H9 (cell line): ENCODE data around the gene BRICD5. TPM values are rescaled to one million over a fixed set of nuclear protein-coding genes. Genes with fewer than 3 reads are reported as not detected.

Experiments used
- DNase-seq: peaks from one replicate; pipeline ENCODE4 v3.0.0-alpha.2; 2017
- H2AFZ ChIP-seq: one replicate; pipeline ENCODE4 v1.6.1; 2013; ENCODE audit warnings: mild to moderate bottlenecking, low read length, control low read depth, moderate library complexity
- H2AK5ac ChIP-seq: 2 replicates; pipeline ENCODE4 v1.6.1; 2013; ENCODE audit warnings: low read length, control low read depth, mixed read lengths; ENCODE audit not compliant: insufficient read length
- H2BK120ac ChIP-seq: one replicate; pipeline ENCODE4 v1.6.1; 2013; ENCODE audit warnings: low read depth, mild to moderate bottlenecking, low read length, control low read depth, inconsistent platforms; ENCODE audit not compliant: poor library complexity, severe bottlenecking
- H2BK12ac ChIP-seq: 2 replicates; pipeline ENCODE4 v1.6.1; 2013; ENCODE audit warnings: low read length, control low read depth, mixed read lengths, low read depth; ENCODE audit not compliant: insufficient read length
- H2BK15ac ChIP-seq: 2 replicates; pipeline ENCODE4 v1.6.1; 2013; ENCODE audit warnings: low read depth, low read length, control low read depth
- H2BK20ac ChIP-seq: one replicate; pipeline ENCODE4 v1.6.1; 2013; ENCODE audit warnings: low read depth, mild to moderate bottlenecking, low read length, control low read depth, inconsistent platforms; ENCODE audit not compliant: poor library complexity, severe bottlenecking
- H2BK5ac ChIP-seq: 2 replicates; pipeline ENCODE4 v1.6.1; 2013; ENCODE audit warnings: low read length, control low read depth, mixed read lengths; ENCODE audit not compliant: insufficient read length
- H3K14ac ChIP-seq: 2 replicates; pipeline ENCODE4 v1.6.1; 2013; ENCODE audit warnings: low read length, control low read depth; ENCODE audit not compliant: insufficient read depth
- H3K18ac ChIP-seq: 2 replicates; pipeline ENCODE4 v1.6.1; 2013; ENCODE audit warnings: low read depth, mild to moderate bottlenecking, mixed read lengths, low read length, control low read depth; ENCODE audit not compliant: insufficient read length
- H3K23ac ChIP-seq: 2 replicates; pipeline ENCODE4 v1.6.1; 2013; ENCODE audit warnings: low read length, control low read depth, mixed read lengths, low read depth; ENCODE audit not compliant: insufficient read length
- H3K23me2 ChIP-seq: 2 replicates; pipeline ENCODE4 v1.6.1; 2013; ENCODE audit warnings: low read depth, mild to moderate bottlenecking, mixed read lengths, low read length, control low read depth; ENCODE audit not compliant: insufficient read length, poor library complexity, severe bottlenecking
- H3K27ac ChIP-seq: 2 replicates; pipeline ENCODE4 v1.5.1; 2013; ENCODE audit warnings: low read length, control low read depth, mixed read lengths, low read depth; ENCODE audit not compliant: insufficient read length
- H3K27me3 ChIP-seq: 2 replicates; pipeline ENCODE4 v1.6.1; 2013; ENCODE audit warnings: low read length, control low read depth, inconsistent platforms; ENCODE audit not compliant: insufficient read depth
- H3K4ac ChIP-seq: 2 replicates; pipeline ENCODE4 v1.6.1; 2013; ENCODE audit warnings: low read depth, mild to moderate bottlenecking, control low read depth, inconsistent platforms, low read length, moderate library complexity
- H3K4me1 ChIP-seq: 2 replicates; pipeline ENCODE4 v1.6.1; 2013; ENCODE audit warnings: low read length, control low read depth, inconsistent platforms; ENCODE audit not compliant: insufficient read depth
- H3K4me2 ChIP-seq: 2 replicates; pipeline ENCODE4 v1.6.1; 2013; ENCODE audit warnings: low read length, control low read depth, mixed read lengths; ENCODE audit not compliant: insufficient read length, insufficient read depth
- H3K56ac ChIP-seq: 2 replicates; pipeline ENCODE4 v1.6.1; 2013; ENCODE audit warnings: low read depth, mild to moderate bottlenecking, mixed read lengths, low read length, control low read depth; ENCODE audit not compliant: insufficient read length
- H3K79me1 ChIP-seq: 2 replicates; pipeline ENCODE4 v1.6.1; 2013; ENCODE audit warnings: low read depth, mild to moderate bottlenecking, moderate library complexity, low read length, control low read depth, inconsistent platforms; ENCODE audit not compliant: insufficient read depth, poor library complexity, severe bottlenecking
- H3K79me2 ChIP-seq: 2 replicates; pipeline ENCODE4 v1.6.1; 2013; ENCODE audit warnings: low read length, control low read depth, inconsistent platforms; ENCODE audit not compliant: insufficient read depth
- H3K9ac ChIP-seq: 2 replicates; pipeline ENCODE4 v1.6.1; 2013; ENCODE audit warnings: low read length, control low read depth, mixed read lengths; ENCODE audit not compliant: insufficient read length; ENCODE audit errors: extremely low read depth
- H3K9me3 ChIP-seq: one replicate; pipeline ENCODE4 v1.6.1; 2013; ENCODE audit warnings: low read depth, low read length, inconsistent platforms; ENCODE audit not compliant: control insufficient read depth
- H3T11ph ChIP-seq: one replicate; pipeline ENCODE4 v1.6.1; 2013; ENCODE audit warnings: mild to moderate bottlenecking, low read length, control low read depth, inconsistent platforms
- H4K20me1 ChIP-seq: one replicate; pipeline ENCODE4 v1.6.1; 2013; ENCODE audit not compliant: control insufficient read depth, insufficient read length, insufficient read depth
- H4K5ac ChIP-seq: 2 replicates; pipeline ENCODE4 v1.6.1; 2013; ENCODE audit warnings: low read depth, mild to moderate bottlenecking, mixed read lengths, low read length, control low read depth; ENCODE audit not compliant: insufficient read length
- H4K8ac ChIP-seq: replicated peaks from 2 replicates; pipeline ENCODE4 v1.6.1; 2013; ENCODE audit warnings: low read length, control low read depth, mixed read lengths, low read depth; ENCODE audit not compliant: insufficient read length
- H4K91ac ChIP-seq: 2 replicates; pipeline ENCODE4 v1.6.1; 2013; ENCODE audit warnings: low read depth, mild to moderate bottlenecking, moderate library complexity, mixed read lengths, low read length, control low read depth; ENCODE audit not compliant: insufficient read length
- H3K27ac Mint-ChIP-seq, 3 experiments: 2 replicates in 2 of 3; 3 replicates in 1 of 3; pipeline ENCODE4 v1.8.0; 2020 to 2021; ENCODE audit warnings: mixed read lengths in 3 of 3, mild to moderate bottlenecking in 1 of 3, moderate library complexity in 1 of 3
- H3K27me3 Mint-ChIP-seq: 2 replicates; pipeline ENCODE4 v1.8.0; 2021; ENCODE audit warnings: low read depth, mild to moderate bottlenecking, moderate library complexity, mixed read lengths
- H3K36me3 Mint-ChIP-seq, 3 experiments: 2 replicates in 2 of 3; 3 replicates in 1 of 3; pipeline ENCODE4 v1.8.0; 2020 to 2021; ENCODE audit warnings: low read depth in 3 of 3, mixed read lengths in 3 of 3; ENCODE audit not compliant: insufficient read depth in 1 of 3
- H3K4me1 Mint-ChIP-seq, 2 experiments: 2 replicates each; pipeline ENCODE4 v1.8.0; 2020; ENCODE audit warnings: mixed read lengths in 2 of 2
- H3K4me3 Mint-ChIP-seq, 2 experiments: 2 replicates in 1 of 2; 3 replicates in 1 of 2; pipeline ENCODE4 v1.8.0; 2020 to 2021; ENCODE audit warnings: mild to moderate bottlenecking in 2 of 2, mixed read lengths in 2 of 2, moderate library complexity in 1 of 2
- H3K9me3 Mint-ChIP-seq, 2 experiments: 2 replicates in 1 of 2; 3 replicates in 1 of 2; pipeline ENCODE4 v1.8.0; 2020; ENCODE audit warnings: mild to moderate bottlenecking in 2 of 2, mixed read lengths in 2 of 2, moderate library complexity in 1 of 2
- WGBS: extraction: QIAGEN DNeasy Blood & Tissue Kit; methylation state at CpG from one replicate; pipeline ENCODE4 v1.1.7; 2013; ENCODE audit warnings: missing lambda C conversion rate, low lambda C conversion rate, mixed read lengths; ENCODE audit not compliant: insufficient read length; ENCODE audit errors: extremely low coverage; 5-methylcytosine and 5-hydroxymethylcytosine counted together
- total RNA-seq: library from RNA; stranded (reverse); gene quantifications from 2 replicates; pipeline ENCODE4 v1.2.1, GENCODE V29; 2021
- TF ChIP-seq, protein P1 (sequence below): fragments of 200-600 bp; sonication (generic); conservative IDR thresholded peaks from 3 replicates; pipeline ENCODE4 v1.8.0; 2021; ENCODE audit warnings: antibody characterized with exemption, mild to moderate bottlenecking

Gene BRICD5
- total RNA-seq, 1 experiment from 2014 or later: 11.9 TPM

DNA sequence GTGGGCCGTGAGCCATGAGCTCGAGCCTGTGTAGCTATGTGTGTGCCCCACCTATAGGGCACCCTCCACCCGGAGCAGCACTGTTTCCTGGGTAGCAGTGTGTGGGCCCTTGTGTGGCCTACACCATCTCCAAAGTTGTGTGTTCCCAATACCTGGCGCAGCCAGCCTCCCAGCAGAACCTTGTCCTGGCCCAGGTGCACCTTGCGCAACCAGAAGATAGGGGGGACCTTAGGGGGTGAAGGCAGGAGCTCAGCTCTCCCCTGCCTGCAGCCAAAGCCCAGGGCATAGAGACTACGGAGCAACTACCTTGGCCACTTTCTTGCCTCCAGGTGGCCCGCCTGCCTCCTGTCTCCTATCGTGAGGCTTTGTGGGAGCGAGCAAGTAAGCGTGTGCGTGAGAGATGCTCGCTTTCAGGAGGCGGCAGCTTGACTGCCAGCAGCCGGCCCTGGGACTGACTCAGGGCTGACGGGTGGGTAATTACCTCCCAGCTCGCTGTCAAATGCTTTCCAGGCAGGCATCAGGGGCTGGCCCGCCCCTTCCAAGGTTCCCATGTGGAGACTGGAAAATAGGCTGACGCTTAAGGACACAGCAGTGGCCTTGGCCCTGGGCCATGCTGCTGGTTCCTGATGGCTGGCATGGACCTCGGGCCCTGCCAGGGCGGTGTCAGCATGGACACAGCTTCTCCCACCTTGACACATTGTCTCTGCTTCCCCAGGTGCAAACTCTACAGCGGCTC lies 36.1 kb downstream of the BRICD5 start:
- no peaks in the 10 kb centered on the region for H3K79me1 ChIP-seq
- Mint-ChIP-seq H3K36me3 (peaks cover 11 to 44% (median 41%) of the 10 kb centered on the region in 3 experiments), H3K9me3 (no peaks in the 10 kb centered on the region), H3K27ac (no peak overlapping the region), H3K4me1 (no peaks in the 10 kb centered on the region), H3K4me3 (no peak overlapping the region), H3K27me3 (no peaks in the 10 kb centered on the region)
- TF ChIP-seq, protein P1, sequence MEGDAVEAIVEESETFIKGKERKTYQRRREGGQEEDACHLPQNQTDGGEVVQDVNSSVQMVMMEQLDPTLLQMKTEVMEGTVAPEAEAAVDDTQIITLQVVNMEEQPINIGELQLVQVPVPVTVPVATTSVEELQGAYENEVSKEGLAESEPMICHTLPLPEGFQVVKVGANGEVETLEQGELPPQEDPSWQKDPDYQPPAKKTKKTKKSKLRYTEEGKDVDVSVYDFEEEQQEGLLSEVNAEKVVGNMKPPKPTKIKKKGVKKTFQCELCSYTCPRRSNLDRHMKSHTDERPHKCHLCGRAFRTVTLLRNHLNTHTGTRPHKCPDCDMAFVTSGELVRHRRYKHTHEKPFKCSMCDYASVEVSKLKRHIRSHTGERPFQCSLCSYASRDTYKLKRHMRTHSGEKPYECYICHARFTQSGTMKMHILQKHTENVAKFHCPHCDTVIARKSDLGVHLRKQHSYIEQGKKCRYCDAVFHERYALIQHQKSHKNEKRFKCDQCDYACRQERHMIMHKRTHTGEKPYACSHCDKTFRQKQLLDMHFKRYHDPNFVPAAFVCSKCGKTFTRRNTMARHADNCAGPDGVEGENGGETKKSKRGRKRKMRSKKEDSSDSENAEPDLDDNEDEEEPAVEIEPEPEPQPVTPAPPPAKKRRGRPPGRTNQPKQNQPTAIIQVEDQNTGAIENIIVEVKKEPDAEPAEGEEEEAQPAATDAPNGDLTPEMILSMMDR: no peak
- no peaks in the 10 kb centered on the region for H4K20me1 ChIP-seq
- no peak overlapping the region for H3K23ac ChIP-seq
- no peaks in the 10 kb centered on the region for H3K9me3 ChIP-seq
- no peak overlapping the region for H3K18ac ChIP-seq
- no peak overlapping the region for H2AK5ac ChIP-seq
- no peak overlapping the region for H2BK5ac ChIP-seq
- H3T11ph ChIP-seq: no peak overlapping the region
- H2BK12ac ChIP-seq: no peak overlapping the region
- H3K4ac ChIP-seq: no peak overlapping the region
- H2BK120ac ChIP-seq: no peak overlapping the region
- H4K91ac ChIP-seq: no peak overlapping the region
- H3K56ac ChIP-seq: no peak overlapping the region
- H2BK20ac ChIP-seq: no peak overlapping the region
- no peak overlapping the region for H2AFZ ChIP-seq
- DNase-seq: no peak
- peaks cover 4% of the 10 kb centered on the region for H3K23me2 ChIP-seq
- H3K14ac ChIP-seq: no peak overlapping the region
- no peaks in the 10 kb centered on the region for H3K79me2 ChIP-seq
- H3K9ac ChIP-seq: no peak overlapping the region
- H2BK15ac ChIP-seq: no peak overlapping the region
- H3K4me1 ChIP-seq: no peaks in the 10 kb centered on the region
- H4K5ac ChIP-seq: no peak overlapping the region
- no peaks in the 10 kb centered on the region for H3K27me3 ChIP-seq
- no peak overlapping the region for H4K8ac ChIP-seq
- H3K4me2 ChIP-seq: no peak overlapping the region
- WGBS: no CpG with 5 or more reads among the region's 21 CpGs
- no peak overlapping the region for H3K27ac ChIP-seq
